WERI-Rb-1 (cell line): ENCODE measurements around the gene SNAP47.

Experiments
- DNase-seq: peaks from one replicate; pipeline ENCODE4 v3.0.0-alpha.2; 2020
- H3K27ac ChIP-seq: fragments of 250-450 bp; sonication (Bioruptor Pico); 2 replicates; pipeline ENCODE4 v1.5.1; 2020; ENCODE audit warnings: mild to moderate bottlenecking, moderate library complexity
- H3K27me3 ChIP-seq: fragments of 250-450 bp; sonication (Bioruptor Pico); 2 replicates; pipeline ENCODE4 v1.5.1; 2021; ENCODE audit warnings: mild to moderate bottlenecking, low read depth, moderate library complexity; ENCODE audit not compliant: insufficient read depth, severe bottlenecking
- H3K36me3 ChIP-seq: fragments of 250-450 bp; sonication (Bioruptor Pico); 2 replicates; pipeline ENCODE4 v1.5.1; 2020; ENCODE audit warnings: mild to moderate bottlenecking, moderate library complexity
- H3K4me3 ChIP-seq: 2 replicates; pipeline ENCODE4 v1.5.1; 2011; ENCODE audit warnings: low read depth, mild to moderate bottlenecking, control low read depth, low read length
- H3K9me3 ChIP-seq: fragments of 250-450 bp; sonication (Bioruptor Pico); 2 replicates; pipeline ENCODE4 v1.5.1; 2021; ENCODE audit warnings: mild to moderate bottlenecking, moderate library complexity; ENCODE audit not compliant: severe bottlenecking
- TF ChIP-seq, protein P1 (sequence below): IDR thresholded peaks from 2 replicates; pipeline ENCODE4 v1.5.1; 2011; ENCODE audit warnings: low read depth, mild to moderate bottlenecking, control low read depth, inconsistent platforms, low read length

The SNAP47 gene

GRCh38 chr1:227788271-227789083, 53.2 kb downstream of the SNAP47 start:
- no peak overlapping the region for H3K27ac ChIP-seq
- H3K27me3 ChIP-seq = no peaks in the 10 kb centered on the region
- H3K36me3 ChIP-seq = no peaks in the 10 kb centered on the region
- DNase-seq = peak; percentile 77
- no peaks in the 10 kb centered on the region for H3K9me3 ChIP-seq
- TF ChIP-seq, protein P1, sequence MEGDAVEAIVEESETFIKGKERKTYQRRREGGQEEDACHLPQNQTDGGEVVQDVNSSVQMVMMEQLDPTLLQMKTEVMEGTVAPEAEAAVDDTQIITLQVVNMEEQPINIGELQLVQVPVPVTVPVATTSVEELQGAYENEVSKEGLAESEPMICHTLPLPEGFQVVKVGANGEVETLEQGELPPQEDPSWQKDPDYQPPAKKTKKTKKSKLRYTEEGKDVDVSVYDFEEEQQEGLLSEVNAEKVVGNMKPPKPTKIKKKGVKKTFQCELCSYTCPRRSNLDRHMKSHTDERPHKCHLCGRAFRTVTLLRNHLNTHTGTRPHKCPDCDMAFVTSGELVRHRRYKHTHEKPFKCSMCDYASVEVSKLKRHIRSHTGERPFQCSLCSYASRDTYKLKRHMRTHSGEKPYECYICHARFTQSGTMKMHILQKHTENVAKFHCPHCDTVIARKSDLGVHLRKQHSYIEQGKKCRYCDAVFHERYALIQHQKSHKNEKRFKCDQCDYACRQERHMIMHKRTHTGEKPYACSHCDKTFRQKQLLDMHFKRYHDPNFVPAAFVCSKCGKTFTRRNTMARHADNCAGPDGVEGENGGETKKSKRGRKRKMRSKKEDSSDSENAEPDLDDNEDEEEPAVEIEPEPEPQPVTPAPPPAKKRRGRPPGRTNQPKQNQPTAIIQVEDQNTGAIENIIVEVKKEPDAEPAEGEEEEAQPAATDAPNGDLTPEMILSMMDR = no peak
- H3K4me3 ChIP-seq = peak overlapping the region; percentile 51

- no peak for DNase-seq
Measured at GRCh38 chr1:227789084-227790033, 54.1 kb downstream of the SNAP47 start.

GRCh38 chr1:227790034-227790400, 54.8 kb downstream of the SNAP47 start:
- DNase-seq = no peak
- no peaks in the 10 kb centered on the region for H3K36me3 ChIP-seq
- H3K9me3 ChIP-seq = no peaks in the 10 kb centered on the region
- H3K4me3 ChIP-seq = no peak overlapping the region
- no peak overlapping the region for H3K27ac ChIP-seq
- TF ChIP-seq, protein P1 = no peak
- H3K27me3 ChIP-seq = no peaks in the 10 kb centered on the region

More at GRCh38 chr1:227789084-227790033, 54.1 kb downstream of the SNAP47 start:
- Histone ChIP-seq H3K27ac (no peak overlapping the region), H3K4me3 (no peak overlapping the region), H3K9me3 (no peaks in the 10 kb centered on the region), H3K36me3 (no peaks in the 10 kb centered on the region), H3K27me3 (no peaks in the 10 kb centered on the region)
- TF ChIP-seq, protein P1 = 0 out of 2 replicates have a peak, but pooled peaks have one; percentile 13

- TF ChIP-seq, protein P1 = no peak
- no peak for DNase-seq
- Histone ChIP-seq H3K27ac (no peak overlapping the region), H3K27me3 (no peaks in the 10 kb centered on the region), H3K9me3 (no peaks in the 10 kb centered on the region), H3K4me3 (no peak overlapping the region), H3K36me3 (no peaks in the 10 kb centered on the region)
Measured at GRCh38 chr1:227790868-227791267, 55.6 kb downstream of the SNAP47 start.

DNA sequence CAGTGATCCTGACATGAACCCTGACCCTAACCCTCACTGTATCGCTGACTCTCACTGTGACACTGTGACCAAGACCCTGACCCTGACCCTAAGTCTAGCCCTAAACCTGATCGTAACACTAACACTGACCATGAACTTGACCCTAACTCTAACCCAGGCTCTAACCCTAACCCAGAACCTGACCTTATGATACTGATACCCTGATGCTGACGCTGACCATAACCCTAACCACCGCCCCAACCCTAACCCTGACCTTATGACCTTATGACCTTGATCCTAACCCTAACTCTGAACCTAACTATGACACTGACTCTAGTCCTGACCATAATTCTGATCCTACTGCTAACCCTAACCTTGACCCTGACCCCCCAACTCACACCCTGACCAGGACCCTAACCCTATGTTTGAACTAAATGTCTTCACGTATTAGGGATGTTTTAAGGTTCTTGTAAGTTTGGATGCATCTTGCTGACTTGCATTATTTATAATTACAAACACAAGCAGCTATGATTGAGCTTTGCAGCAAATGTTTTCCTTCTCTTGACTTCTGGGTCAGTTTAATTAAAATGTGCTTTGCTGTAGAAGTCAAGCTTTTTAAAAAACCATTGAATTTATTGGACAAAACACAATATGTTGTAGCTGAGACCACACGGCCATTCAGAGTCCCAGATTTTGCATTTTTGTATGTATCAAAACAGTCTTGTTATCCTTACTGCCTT, 56.3 kb downstream of the SNAP47 start:
- TF ChIP-seq, protein P1 = no peak
- no peaks in the 10 kb centered on the region for H3K9me3 ChIP-seq
- no peaks in the 10 kb centered on the region for H3K27me3 ChIP-seq
- no peak overlapping the region for H3K4me3 ChIP-seq
- no peak for DNase-seq
- no peak overlapping the region for H3K27ac ChIP-seq
- H3K36me3 ChIP-seq = no peaks in the 10 kb centered on the region
